GM12878 (cell line): ENCODE data around the gene KCNJ14. TPM values are rescaled to one million over a fixed set of nuclear protein-coding genes. Genes with fewer than 3 reads are reported as not detected.

Experiments
- ATAC-seq: fragments of 200-7000 bp; cut with Tn5 transposase; 3 replicates; pipeline ENCODE4 v1.9.1; 2020; ENCODE audit warnings: mild to moderate bottlenecking, moderate library complexity
- BruUV-seq: library from RNA; stranded (reverse); fragments of 400-500 nt; replicated peaks from 2 replicates; lab custom pipeline; 2021; lab: Mats Ljungman, UMichigan
- CTCF ChIA-PET: fragments of 300-600 bp; sonication (Branson Sonifier 250); formaldehyde crosslinking; extraction: SDS; loops from one replicate; lab custom pipeline; 2021; ENCODE audit warnings: inconsistent platforms; lab: Yijun Ruan, JAX
- POLR2A ChIA-PET: fragments of 350-600 bp; formaldehyde crosslinking; extraction: SDS; loops from one replicate; lab custom pipeline; 2021; ENCODE audit warnings: inconsistent platforms; lab: Charles Lee
- RAD21 ChIA-PET: fragments of 300-600 bp; sonication (Branson Sonifier 250); formaldehyde crosslinking; loops from one replicate; lab custom pipeline; 2023; ENCODE audit warnings: antibody characterized with exemption; ENCODE audit not compliant: unreplicated experiment; lab: Charles Lee
- SMC1A ChIA-PET: fragments of 300-600 bp; sonication (Branson Sonifier 250); formaldehyde crosslinking; loops from one replicate; lab custom pipeline; 2023; ENCODE audit not compliant: unreplicated experiment, uncharacterized antibody; lab: Charles Lee
- DNase-seq: peaks from one replicate; pipeline ENCODE4 v3.0.0-alpha.2; 2011; ENCODE audit warnings: low read depth, low spot score
- FAIRE-seq: peaks from 3 replicates; lab custom pipeline; 2011; peaks lifted over from hg19 to GRCh38; lab: Jason Lieb, UNC
- H2AFZ ChIP-seq: 2 replicates; pipeline ENCODE4 v1.6.0; 2011; ENCODE audit warnings: low read depth, low read length, control low read depth; ENCODE audit not compliant: control insufficient read depth
- H3K27ac ChIP-seq: 2 replicates; pipeline ENCODE4 v1.5.1; 2011; ENCODE audit warnings: control low read depth; ENCODE audit not compliant: control insufficient read depth, insufficient read depth
- H3K27me3 ChIP-seq, 2 experiments: replicated peaks in 1 of 2; 2 replicates each; pipeline versions ENCODE4 v1.6.0 to v1.6.1; 2011; ENCODE audit warnings: low read length in 1 of 2; ENCODE audit not compliant: control insufficient read depth in 2 of 2, insufficient read depth in 2 of 2
- H3K36me3 ChIP-seq, 2 experiments: 2 replicates each; pipeline ENCODE4 v1.5.1; 2011; ENCODE audit warnings: low read length in 1 of 2; ENCODE audit not compliant: control insufficient read depth in 2 of 2, insufficient read depth in 2 of 2
- H3K4me1 ChIP-seq: 2 replicates; pipeline ENCODE4 v1.6.1; 2011; ENCODE audit warnings: mild to moderate bottlenecking, low read length, moderate library complexity, mixed read lengths; ENCODE audit not compliant: control insufficient read depth, insufficient read depth
- H3K4me2 ChIP-seq: 2 replicates; pipeline ENCODE4 v1.6.0; 2011; ENCODE audit warnings: control low read depth; ENCODE audit not compliant: control insufficient read depth, insufficient read depth
- H3K4me3 ChIP-seq: fragments of 200-600 bp; sonication (generic); 2 replicates; pipeline ENCODE4 v1.5.1; 2016
- H3K79me2 ChIP-seq: 2 replicates; pipeline ENCODE4 v1.6.0; 2011; ENCODE audit warnings: low read length; ENCODE audit not compliant: control insufficient read depth, insufficient read depth
- H3K9ac ChIP-seq: 2 replicates; pipeline ENCODE4 v1.8.0; 2011; ENCODE audit warnings: low read length, control low read depth, mixed read lengths; ENCODE audit not compliant: control insufficient read depth, insufficient read depth
- H3K9me3 ChIP-seq: replicated peaks from 3 replicates; pipeline ENCODE4 v1.5.1; 2011; ENCODE audit warnings: mild to moderate bottlenecking, low read length; ENCODE audit not compliant: control insufficient read depth, insufficient read depth
- H4K20me1 ChIP-seq: 2 replicates; pipeline ENCODE4 v1.6.0; 2011; ENCODE audit not compliant: control insufficient read depth, insufficient read depth
- BMI1 ChIP-seq: fragments of 450-650 bp; IDR thresholded peaks from 2 replicates; pipeline ENCODE4 v1.6.1; 2016; ENCODE audit warnings: mild to moderate bottlenecking, moderate library complexity, borderline replicate concordance
- CEBPB ChIP-seq, 2 experiments: fragments of 150-350 bp in 1 of 2; IDR thresholded peaks; 2 replicates each; pipeline ENCODE4 v1.6.1; 2012 to 2014; ENCODE audit warnings: low read depth in 2 of 2, low read length in 2 of 2, borderline replicate concordance in 1 of 2, inconsistent platforms in 1 of 2
- CHD4 ChIP-seq: fragments of 200-600 bp; sonication (generic); IDR thresholded peaks from 2 replicates; pipeline ENCODE4 v1.6.1; 2016; ENCODE audit warnings: mild to moderate bottlenecking
- CREB1 ChIP-seq: IDR thresholded peaks from 2 replicates; pipeline ENCODE4 v1.6.1; 2012; ENCODE audit warnings: low read depth, mild to moderate bottlenecking, inconsistent platforms
- ESRRA ChIP-seq: IDR thresholded peaks from 2 replicates; pipeline ENCODE4 v1.6.1; 2012; ENCODE audit warnings: mild to moderate bottlenecking, low read length, improper control_type of control experiment
- FOXK2 ChIP-seq: fragments of 450-650 bp; IDR thresholded peaks from 2 replicates; pipeline ENCODE4 v1.6.1; 2017; ENCODE audit warnings: mild to moderate bottlenecking, moderate library complexity
- GABPA ChIP-seq: IDR thresholded peaks from 2 replicates; pipeline ENCODE4 v1.6.1; 2014; ENCODE audit warnings: antibody characterized with exemption, low read depth, mild to moderate bottlenecking, inconsistent platforms
- LARP7 ChIP-seq: fragments of 450-650 bp; IDR thresholded peaks from 2 replicates; pipeline ENCODE4 v1.6.1; 2017; ENCODE audit warnings: mild to moderate bottlenecking
- MYB ChIP-seq: fragments of 150-350 bp; IDR thresholded peaks from 2 replicates; pipeline ENCODE4 v1.6.1; 2014; ENCODE audit warnings: mild to moderate bottlenecking, low read depth, low read length, borderline replicate concordance
- NFYA ChIP-seq: IDR thresholded peaks from 2 replicates; pipeline ENCODE4 v1.6.1; 2011; ENCODE audit warnings: low read depth, mild to moderate bottlenecking, low read length, improper control_type of control experiment, borderline replicate concordance
- RAD21 ChIP-seq: IDR thresholded peaks from 2 replicates; pipeline ENCODE4 v1.6.1; 2011; ENCODE audit warnings: mild to moderate bottlenecking, low read depth, low read length, moderate library complexity; ENCODE audit not compliant: insufficient read depth
- SKIL ChIP-seq: fragments of 450-650 bp; IDR thresholded peaks from 2 replicates; pipeline ENCODE4 v1.6.1; 2017; ENCODE audit warnings: mild to moderate bottlenecking, low read depth, inconsistent platforms; ENCODE audit not compliant: poor library complexity, severe bottlenecking
- SMARCA5 ChIP-seq: fragments of 450-650 bp; IDR thresholded peaks from 2 replicates; pipeline ENCODE4 v1.6.1; 2017; ENCODE audit warnings: mild to moderate bottlenecking
- SUPT20H ChIP-seq: IDR thresholded peaks from 2 replicates; pipeline ENCODE4 v1.6.1; 2011; ENCODE audit warnings: low read depth, mild to moderate bottlenecking, low read length, moderate library complexity, borderline replicate concordance; ENCODE audit not compliant: control insufficient read depth
- ZBTB4 ChIP-seq: fragments of 450-650 bp; formaldehyde crosslinking; IDR thresholded peaks from 2 replicates; pipeline ENCODE4 v1.4.0; 2022; ENCODE audit warnings: mild to moderate bottlenecking, moderate library complexity
- WGBS: methylation state at CpG from one replicate; pipeline ENCODE4 v1.1.6; 2016; ENCODE audit warnings: low lambda C conversion rate; ENCODE audit not compliant: insufficient replicate concordance, insufficient coverage; ENCODE audit errors: missing lambda C conversion rate; 5-methylcytosine and 5-hydroxymethylcytosine counted together
- in situ Hi-C: fragments of 300-500 bp; cut with MboI; formaldehyde crosslinking; loops from 9 replicates; pipeline ENCODE4 v1.14.3; 2018; ENCODE audit warnings: mixed read lengths
- intact Hi-C: fragments of 100-400 bp; cut with micrococcal nuclease; formaldehyde crosslinking; loops from one replicate; pipeline ENCODE4 v1.14.2; 2022; ENCODE audit not compliant: unreplicated experiment
- polyA plus RNA-seq, 11 experiments: library from polyadenylated mRNA; depleted of rRNA in 4 of 11; unstranded in 6 of 11; stranded (reverse) in 5 of 11; fragments of >200 nt; fragmentation: Nextera tagmentation in 4 of 11; fragmentation: Illumina TruSeq in 1 of 11; extraction: Ambion mirVana in 4 of 11; extraction: Trizol in 1 of 11; gene quantifications; 1 replicate in 1 of 11; 2 replicates in 10 of 11; pipeline versions ENCODE4 v1.2.1 to v1.2.3, GENCODE V29; 2011 to 2016; ENCODE audit warnings: inconsistent platforms in 2 of 11, missing spikeins in 2 of 11, low read depth in 1 of 11
- total RNA-seq, 4 experiments: library from RNA; depleted of rRNA in 3 of 4; stranded (reverse); fragments of >200 nt in 3 of 4; fragmentation: Illumina TruSeq in 1 of 4; extraction: Trizol in 1 of 4; gene quantifications; 2 replicates each; pipeline versions ENCODE4 v1.2.1 to v1.2.3, GENCODE V29; 2013 to 2021
- TF ChIP-seq, protein P1 (sequence below), 3 experiments: IDR thresholded peaks in 2 of 3; conservative IDR thresholded peaks in 1 of 3; 2 replicates each; pipeline ENCODE4 v1.5.1; 2011; ENCODE audit warnings: low read depth in 3 of 3, low read length in 3 of 3, mild to moderate bottlenecking in 3 of 3, control low read depth in 2 of 3, moderate library complexity in 2 of 3, inconsistent platforms in 1 of 3, mixed read lengths in 1 of 3; ENCODE audit not compliant: control insufficient read depth in 2 of 3, insufficient read depth in 1 of 3; ENCODE audit errors: extremely low read depth in 1 of 3

The KCNJ14 gene
- total and polyA plus RNA-seq, 10 of the 15 experiments (the other 5 are each of a cell fraction or from before 2014, with no cell fraction given), result 0.24 to 1.4 (median 0.42) TPM

DNA sequence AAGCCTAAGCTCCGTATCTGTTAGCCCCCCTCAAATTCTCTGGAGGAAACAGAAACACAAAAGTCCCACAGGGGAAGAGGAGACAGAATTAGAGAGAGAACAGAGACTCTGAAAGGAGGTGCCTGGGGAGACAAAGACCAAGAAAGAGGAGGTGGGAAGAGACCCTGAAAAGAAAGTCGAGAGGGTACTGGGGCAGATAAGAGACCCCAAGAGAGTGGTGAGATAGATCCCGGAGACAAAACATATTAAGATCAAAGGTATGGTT lies 10.5 kb upstream of the KCNJ14 start (continued):
- no peak for TF ChIP-seq ZBTB4
- TF ChIP-seq CREB1, result no peak
- no peak for TF ChIP-seq CHD4
- no peak for TF ChIP-seq SKIL
- TF ChIP-seq ESRRA, result no peak

DNA sequence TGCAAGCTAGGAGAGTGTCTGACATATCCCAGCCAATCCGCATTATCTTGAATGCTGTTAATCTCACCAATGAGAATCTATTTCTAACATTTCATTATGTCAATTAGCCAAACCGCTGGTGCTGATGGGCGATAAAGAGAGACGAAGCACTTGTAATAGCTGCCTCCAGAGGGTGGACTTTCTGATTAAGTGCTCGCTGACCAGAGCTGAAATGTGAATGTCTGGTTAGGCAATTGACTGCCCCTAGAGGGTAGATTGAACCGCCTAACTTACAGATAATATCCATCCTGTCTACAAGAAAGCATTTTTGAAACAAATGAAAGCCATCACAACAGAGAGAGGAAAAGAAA lies 10.1 kb upstream of the KCNJ14 start:
- ChIA-PET POLR2A (interaction anchor here (0.5 to 1.0 kb wide), 4 partner anchors 23 to 81 kb away, joined by 3 to 8 read pairs (median 4); partner anchors contain the start of genes SYNGR4 and TMEM143), CTCF (interaction anchor here (1.0 to 3.3 kb wide), 4 partner anchors 24 to 131 kb away, joined by 3 to 18 read pairs (median 5); partner anchors contain the start of gene KDELR1), SMC1A (interaction anchor here (0.8 to 1.8 kb wide), 4 partner anchors 24 to 131 kb away, joined by 3 to 8 read pairs (median 4); partner anchors contain the start of gene KDELR1), RAD21 (interaction anchor here (0.5 to 1.7 kb wide), 6 partner anchors 45 to 139 kb away, joined by 3 to 10 read pairs (median 4); partner anchors contain the start of genes KDELR1 and TMEM143)
- Histone ChIP-seq H3K9me3 (no peaks in the 10 kb centered on the region), H2AFZ (peak overlapping the region; percentile 84), H3K27me3 (peaks cover 0 to 1% of the 10 kb centered on the region in 2 experiments; a peak in 1 of 4 replicates), H4K20me1 (no peaks in the 10 kb centered on the region), H3K4me2 (peak overlapping the region; percentile 88), H3K9ac (peak overlapping the region; percentile 79), H3K79me2 (peaks cover 17% of the 10 kb centered on the region), H3K4me3 (peak overlapping the region; percentile 87), H3K27ac (peak overlapping the region; percentile 89), H3K4me1 (peaks cover 25% of the 10 kb centered on the region), H3K36me3 (peaks cover 4 to 10% of the 10 kb centered on the region in 2 experiments)
- FAIRE-seq (no peak), DNase-seq (no peak), ATAC-seq (peak; percentile 70)
- no TSS peak for BruUV-seq
- WGBS, result under 1% methylated on average over 6 of the region's 6 CpGs
- intact Hi-C loops (loop anchor here (1.0 kb wide), 1 partner anchor 94 kb away; no protein-coding TSS in a partner anchor), in situ Hi-C loops (no loop called here)
- TF ChIP-seq, protein P1, sequence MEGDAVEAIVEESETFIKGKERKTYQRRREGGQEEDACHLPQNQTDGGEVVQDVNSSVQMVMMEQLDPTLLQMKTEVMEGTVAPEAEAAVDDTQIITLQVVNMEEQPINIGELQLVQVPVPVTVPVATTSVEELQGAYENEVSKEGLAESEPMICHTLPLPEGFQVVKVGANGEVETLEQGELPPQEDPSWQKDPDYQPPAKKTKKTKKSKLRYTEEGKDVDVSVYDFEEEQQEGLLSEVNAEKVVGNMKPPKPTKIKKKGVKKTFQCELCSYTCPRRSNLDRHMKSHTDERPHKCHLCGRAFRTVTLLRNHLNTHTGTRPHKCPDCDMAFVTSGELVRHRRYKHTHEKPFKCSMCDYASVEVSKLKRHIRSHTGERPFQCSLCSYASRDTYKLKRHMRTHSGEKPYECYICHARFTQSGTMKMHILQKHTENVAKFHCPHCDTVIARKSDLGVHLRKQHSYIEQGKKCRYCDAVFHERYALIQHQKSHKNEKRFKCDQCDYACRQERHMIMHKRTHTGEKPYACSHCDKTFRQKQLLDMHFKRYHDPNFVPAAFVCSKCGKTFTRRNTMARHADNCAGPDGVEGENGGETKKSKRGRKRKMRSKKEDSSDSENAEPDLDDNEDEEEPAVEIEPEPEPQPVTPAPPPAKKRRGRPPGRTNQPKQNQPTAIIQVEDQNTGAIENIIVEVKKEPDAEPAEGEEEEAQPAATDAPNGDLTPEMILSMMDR (IDR thresholded peaks at IDR 0.05 in 2 of 3, conservative IDR thresholded peaks at IDR 0.05 in 1 of 3; ENCODE audit: control insufficient read depth in 2 of 3, extremely low read depth in 1 of 3, insufficient read depth in 1 of 3, low read depth in 3 of 3, low read length in 3 of 3), result peak; percentile 32 to 36 (median 32); a peak in 4 of 6 replicates
- no peak for TF ChIP-seq MYB
- no peak for TF ChIP-seq LARP7
- TF ChIP-seq CEBPB (IDR thresholded peaks at IDR 0.05; ENCODE audit: borderline replicate concordance in 1 of 2, low read depth in 2 of 2, low read length in 2 of 2), result no peak
- TF ChIP-seq GABPA, result no peak
- no peak for TF ChIP-seq NFYA
- no peak for TF ChIP-seq SUPT20H
- 0 out of 2 replicates have a peak, but pooled peaks have one; percentile 33 for TF ChIP-seq SMARCA5
- TF ChIP-seq ESRRA, result no peak
- TF ChIP-seq BMI1, result no peak
- TF ChIP-seq RAD21, result peak; percentile 31; the same call in 1 of the 2 replicates
- TF ChIP-seq FOXK2, result no peak
